Endodermal cell (in vitro differentiated cells): ENCODE measurements around the gene CSTF2T. TPM values are rescaled to one million over a fixed set of nuclear protein-coding genes. Genes with fewer than 3 reads are reported as not detected.

Experiments used
- DNase-seq: peaks from one replicate; pipeline ENCODE4 v3.0.0-alpha.2; 2017
- H3K27ac ChIP-seq: 2 replicates; pipeline ENCODE4 v1.5.1; 2013; ENCODE audit warnings: mild to moderate bottlenecking, low read depth, low read length, moderate library complexity
- H3K27me3 ChIP-seq: 2 replicates; pipeline ENCODE4 v1.6.1; 2013; ENCODE audit warnings: mild to moderate bottlenecking, low read length, moderate library complexity; ENCODE audit not compliant: insufficient read depth, control insufficient read depth, poor library complexity, severe bottlenecking
- H3K36me3 ChIP-seq: 2 replicates; pipeline ENCODE4 v1.7.0; 2013; ENCODE audit warnings: mild to moderate bottlenecking, low read length, moderate library complexity; ENCODE audit not compliant: control insufficient read depth, insufficient read depth
- H3K4me1 ChIP-seq: one replicate; pipeline ENCODE4 v1.7.0; 2013; ENCODE audit warnings: low read length; ENCODE audit not compliant: control insufficient read depth, insufficient read depth
- H3K4me3 ChIP-seq: 2 replicates; pipeline ENCODE4 v1.5.1; 2013; ENCODE audit warnings: mild to moderate bottlenecking, low read length, moderate library complexity
- H3K9ac ChIP-seq: 2 replicates; pipeline ENCODE4 v1.6.1; 2013; ENCODE audit warnings: mild to moderate bottlenecking, low read length, moderate library complexity; ENCODE audit not compliant: poor library complexity, severe bottlenecking; ENCODE audit errors: extremely low read depth
- H3K9me3 ChIP-seq: 2 replicates; pipeline ENCODE4 v1.6.1; 2013; ENCODE audit warnings: mild to moderate bottlenecking, low read length, moderate library complexity; ENCODE audit not compliant: control insufficient read depth
- H3K27ac Mint-ChIP-seq: 2 replicates; pipeline ENCODE4 v1.8.0; 2020; ENCODE audit warnings: mixed read lengths
- H3K27me3 Mint-ChIP-seq: 2 replicates; pipeline ENCODE4 v1.8.0; 2021; ENCODE audit warnings: mild to moderate bottlenecking, mixed read lengths; ENCODE audit not compliant: insufficient read depth
- H3K36me3 Mint-ChIP-seq: 2 replicates; pipeline ENCODE4 v1.8.0; 2020; ENCODE audit warnings: low read depth, mixed read lengths
- H3K4me1 Mint-ChIP-seq: 2 replicates; pipeline ENCODE4 v1.8.0; 2020; ENCODE audit warnings: mixed read lengths
- H3K4me3 Mint-ChIP-seq: 2 replicates; pipeline ENCODE4 v1.8.0; 2020; ENCODE audit warnings: mild to moderate bottlenecking, moderate library complexity, mixed read lengths
- H3K9me3 Mint-ChIP-seq: 2 replicates; pipeline ENCODE4 v1.8.0; 2020; ENCODE audit warnings: mild to moderate bottlenecking, mixed read lengths
- WGBS, 2 experiments: methylation state at CpG; one replicate each; pipeline versions ENCODE4 v1.1.5 to v1.1.7; 2013; ENCODE audit warnings: missing lambda C conversion rate in 2 of 2, mixed read lengths in 1 of 2; ENCODE audit not compliant: insufficient coverage in 1 of 2, insufficient read length in 1 of 2; 5-methylcytosine and 5-hydroxymethylcytosine counted together
- total RNA-seq, 2 donors: library from RNA; stranded (reverse); fragmentation: NEBNext Ultra II Directional in 1 of 2; extraction: Animal tissue kit (Norgen Biotek cat#: 25700) in 1 of 2; gene quantifications; 2 replicates in 1 of 2; 3 replicates in 1 of 2; pipeline ENCODE4 v1.2.1, GENCODE V29; 2021
- TF ChIP-seq, protein P1 (sequence below): fragments of 200-600 bp; sonication (generic); conservative IDR thresholded peaks from 2 replicates; pipeline ENCODE4 v1.5.0; 2021; ENCODE audit warnings: antibody characterized with exemption, mild to moderate bottlenecking

Gene CSTF2T
- total RNA-seq, 2 donors from 2014 or later, result 26.9 to 32.9 TPM

DNA sequence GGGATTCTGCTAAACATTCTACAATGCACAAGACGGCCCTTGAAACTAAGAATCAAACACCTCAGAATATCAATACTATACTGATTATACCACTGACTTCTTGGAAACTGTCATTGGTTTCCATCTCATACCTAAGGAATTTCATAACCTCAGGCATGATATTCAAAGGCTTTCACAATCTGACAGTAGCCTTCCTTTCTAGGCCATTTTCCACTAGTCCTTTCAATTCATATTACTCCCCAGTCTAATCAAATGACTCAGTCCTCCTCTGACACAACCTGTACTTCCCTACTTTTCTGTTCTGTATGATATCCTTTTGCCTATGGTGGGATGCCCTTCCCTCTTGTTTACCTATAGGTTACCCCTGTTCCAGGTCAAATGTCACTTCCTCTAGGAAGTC lies 48.3 kb downstream of the CSTF2T start:
- Histone ChIP-seq H3K9me3 (no peaks in the 10 kb centered on the region), H3K27me3 (no peaks in the 10 kb centered on the region), H3K4me3 (no peak overlapping the region), H3K36me3 (no peaks in the 10 kb centered on the region), H3K9ac (no peak overlapping the region), H3K4me1 (no peaks in the 10 kb centered on the region), H3K27ac (no peak overlapping the region)
- Mint-ChIP-seq H3K36me3 (no peaks in the 10 kb centered on the region), H3K4me1 (no peaks in the 10 kb centered on the region), H3K27me3 (no peaks in the 10 kb centered on the region), H3K9me3 (no peaks in the 10 kb centered on the region), H3K27ac (no peak overlapping the region), H3K4me3 (no peak overlapping the region)
- WGBS, 2 experiments, result 90 to 100% methylated on average over 1 of the region's 1 CpG
- no peak for DNase-seq
- TF ChIP-seq, protein P1, sequence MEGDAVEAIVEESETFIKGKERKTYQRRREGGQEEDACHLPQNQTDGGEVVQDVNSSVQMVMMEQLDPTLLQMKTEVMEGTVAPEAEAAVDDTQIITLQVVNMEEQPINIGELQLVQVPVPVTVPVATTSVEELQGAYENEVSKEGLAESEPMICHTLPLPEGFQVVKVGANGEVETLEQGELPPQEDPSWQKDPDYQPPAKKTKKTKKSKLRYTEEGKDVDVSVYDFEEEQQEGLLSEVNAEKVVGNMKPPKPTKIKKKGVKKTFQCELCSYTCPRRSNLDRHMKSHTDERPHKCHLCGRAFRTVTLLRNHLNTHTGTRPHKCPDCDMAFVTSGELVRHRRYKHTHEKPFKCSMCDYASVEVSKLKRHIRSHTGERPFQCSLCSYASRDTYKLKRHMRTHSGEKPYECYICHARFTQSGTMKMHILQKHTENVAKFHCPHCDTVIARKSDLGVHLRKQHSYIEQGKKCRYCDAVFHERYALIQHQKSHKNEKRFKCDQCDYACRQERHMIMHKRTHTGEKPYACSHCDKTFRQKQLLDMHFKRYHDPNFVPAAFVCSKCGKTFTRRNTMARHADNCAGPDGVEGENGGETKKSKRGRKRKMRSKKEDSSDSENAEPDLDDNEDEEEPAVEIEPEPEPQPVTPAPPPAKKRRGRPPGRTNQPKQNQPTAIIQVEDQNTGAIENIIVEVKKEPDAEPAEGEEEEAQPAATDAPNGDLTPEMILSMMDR, result no peak

DNA sequence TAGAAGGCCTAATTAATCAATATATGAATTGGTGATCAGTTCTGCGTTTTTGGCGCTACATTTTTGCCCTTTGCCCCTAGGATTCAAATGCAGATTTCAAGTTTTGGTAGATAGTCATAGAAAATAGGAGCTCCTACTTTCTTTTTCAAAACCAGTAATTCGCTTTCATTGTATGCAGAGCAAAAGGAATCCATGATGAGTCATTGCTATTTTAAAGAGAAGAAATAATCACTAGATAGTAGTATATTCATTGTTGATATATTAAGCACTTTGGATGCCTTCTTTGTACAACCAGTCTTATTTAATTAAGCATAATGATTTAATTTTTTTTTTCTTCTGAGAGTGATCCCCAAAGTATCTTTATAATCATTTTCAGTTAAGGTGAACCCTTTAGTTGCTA lies 50.3 kb downstream of the CSTF2T start:
- Histone ChIP-seq H3K4me1 (no peaks in the 10 kb centered on the region), H3K9ac (no peak overlapping the region), H3K4me3 (no peak overlapping the region), H3K27me3 (no peaks in the 10 kb centered on the region), H3K36me3 (no peaks in the 10 kb centered on the region), H3K9me3 (no peaks in the 10 kb centered on the region), H3K27ac (no peak overlapping the region)
- TF ChIP-seq, protein P1, result no peak
- H3K4me3 Mint-ChIP-seq, result no peak overlapping the region
- 94 to 98% methylated on average over 2 to 3 of the region's 3 CpGs for WGBS, 2 experiments
- H3K36me3 Mint-ChIP-seq, result no peaks in the 10 kb centered on the region
- no peaks in the 10 kb centered on the region for H3K9me3 Mint-ChIP-seq
- no peaks in the 10 kb centered on the region for H3K27me3 Mint-ChIP-seq
- no peak overlapping the region for H3K27ac Mint-ChIP-seq
- DNase-seq, result no peak
- H3K4me1 Mint-ChIP-seq, result no peaks in the 10 kb centered on the region
